Erythroblast (primary cell): ENCODE results near the gene ADARB2.

ENCODE experiments used
- DNase-seq, 2 experiments: peaks; one replicate each; lab custom pipeline; 2025; lab: John Stamatoyannopoulos, UW
- GATA1 ChIP-seq: IDR thresholded peaks from 2 replicates; pipeline ENCODE4 v1.6.1; 2011; ENCODE audit warnings: low read depth, mild to moderate bottlenecking, control low read depth, low read length, moderate library complexity
- POLR2A ChIP-seq: IDR thresholded peaks from 2 replicates; pipeline ENCODE4 v1.6.1; 2011; ENCODE audit warnings: mild to moderate bottlenecking, low read length

ADARB2 gene

GRCh38 chr10:1498746-1499358 lies 238.5 kb downstream of the ADARB2 start:
- TF ChIP-seq GATA1 (no peak), POLR2A (no peak)

GRCh38 chr10:1495915-1496517 lies 241.3 kb downstream of the ADARB2 start:
- no peak for TF ChIP-seq POLR2A
- no peak for TF ChIP-seq GATA1
- DNase-seq, result no peak

More at GRCh38 chr10:1498746-1499358, 238.5 kb downstream of the ADARB2 start:
- DNase-seq, result no peak

GRCh38 chr10:1492641-1493040 lies 244.7 kb downstream of the ADARB2 start:
- TF ChIP-seq POLR2A (no peak), GATA1 (no peak)
- no peak for DNase-seq

GRCh38 chr10:1491901-1492300 lies 245.4 kb downstream of the ADARB2 start:
- no peak for TF ChIP-seq GATA1
- TF ChIP-seq POLR2A, result no peak
- no peak for DNase-seq

GRCh38 chr10:1489801-1490200 lies 247.5 kb downstream of the ADARB2 start:
- no peak for DNase-seq
- TF ChIP-seq GATA1 (no peak), POLR2A (no peak)

GRCh38 chr10:1488970-1489548 lies 248.3 kb downstream of the ADARB2 start:
- DNase-seq, result no peak
- TF ChIP-seq GATA1, result no peak
- no peak for TF ChIP-seq POLR2A

GRCh38 chr10:1486841-1487687 lies 250.3 kb downstream of the ADARB2 start:
- TF ChIP-seq POLR2A (no peak), GATA1 (no peak)
- DNase-seq, result no peak

- no peak for DNase-seq
- TF ChIP-seq GATA1 (no peak), POLR2A (no peak)
These were observed 252.0 kb downstream of the ADARB2 start for GRCh38 chr10:1485357-1485756.

GRCh38 chr10:1483826-1484225 lies 253.5 kb downstream of the ADARB2 start:
- no peak for DNase-seq
- TF ChIP-seq GATA1 (no peak), POLR2A (no peak)

- no peak for TF ChIP-seq POLR2A
- no peak for TF ChIP-seq GATA1
These were observed 254.1 kb downstream of the ADARB2 start for GRCh38 chr10:1483246-1483645.

GRCh38 chr10:1477578-1477977 lies 259.7 kb downstream of the ADARB2 start:
- DNase-seq, result no peak
- TF ChIP-seq GATA1, result no peak
- TF ChIP-seq POLR2A, result no peak

More at GRCh38 chr10:1483246-1483645, 254.1 kb downstream of the ADARB2 start:
- no peak for DNase-seq

GRCh38 chr10:1476455-1476803 lies 260.9 kb downstream of the ADARB2 start:
- TF ChIP-seq POLR2A (no peak), GATA1 (no peak)
- no peak for DNase-seq

GRCh38 chr10:1475771-1476454 lies 261.4 kb downstream of the ADARB2 start:
- DNase-seq, result no peak
- TF ChIP-seq POLR2A (no peak), GATA1 (no peak)
